GM12878 (cell line): Measurements from ENCODE around the gene SLC43A1. TPM values are rescaled to one million over a fixed set of nuclear protein-coding genes. Genes with fewer than 3 reads are reported as not detected.
A peak's percentile ranks its signal among the peaks of the same experiment; 100 is the strongest.

ENCODE experiments used
- ATAC-seq: fragments of 200-7000 bp; cut with Tn5 transposase; 3 replicates; pipeline ENCODE4 v1.9.1; 2020; ENCODE audit warnings: mild to moderate bottlenecking, moderate library complexity
- BruUV-seq: library from RNA; stranded (reverse); fragments of 400-500 nt; replicated peaks from 2 replicates; lab custom pipeline; 2021; lab: Mats Ljungman, UMichigan
- CTCF ChIA-PET: fragments of 300-600 bp; sonication (Branson Sonifier 250); formaldehyde crosslinking; extraction: SDS; loops from one replicate; lab custom pipeline; 2021; ENCODE audit warnings: inconsistent platforms; lab: Yijun Ruan, JAX
- POLR2A ChIA-PET: fragments of 350-600 bp; formaldehyde crosslinking; extraction: SDS; loops from one replicate; lab custom pipeline; 2021; ENCODE audit warnings: inconsistent platforms; lab: Charles Lee
- RAD21 ChIA-PET: fragments of 300-600 bp; sonication (Branson Sonifier 250); formaldehyde crosslinking; loops from one replicate; lab custom pipeline; 2023; ENCODE audit warnings: antibody characterized with exemption; ENCODE audit not compliant: unreplicated experiment; lab: Charles Lee
- SMC1A ChIA-PET: fragments of 300-600 bp; sonication (Branson Sonifier 250); formaldehyde crosslinking; loops from one replicate; lab custom pipeline; 2023; ENCODE audit not compliant: unreplicated experiment, uncharacterized antibody; lab: Charles Lee
- DNase-seq: peaks from one replicate; pipeline ENCODE4 v3.0.0-alpha.2; 2011; ENCODE audit warnings: low read depth, low spot score
- FAIRE-seq: peaks from 3 replicates; lab custom pipeline; 2011; peaks lifted over from hg19 to GRCh38; lab: Jason Lieb, UNC
- H2AFZ ChIP-seq: 2 replicates; pipeline ENCODE4 v1.6.0; 2011; ENCODE audit warnings: low read depth, low read length, control low read depth; ENCODE audit not compliant: control insufficient read depth
- H3K27ac ChIP-seq: 2 replicates; pipeline ENCODE4 v1.5.1; 2011; ENCODE audit warnings: control low read depth; ENCODE audit not compliant: control insufficient read depth, insufficient read depth
- H3K27me3 ChIP-seq, 2 experiments: replicated peaks in 1 of 2; 2 replicates each; pipeline versions ENCODE4 v1.6.0 to v1.6.1; 2011; ENCODE audit warnings: low read length in 1 of 2; ENCODE audit not compliant: control insufficient read depth in 2 of 2, insufficient read depth in 2 of 2
- H3K36me3 ChIP-seq, 2 experiments: 2 replicates each; pipeline ENCODE4 v1.5.1; 2011; ENCODE audit warnings: low read length in 1 of 2; ENCODE audit not compliant: control insufficient read depth in 2 of 2, insufficient read depth in 2 of 2
- H3K4me1 ChIP-seq: 2 replicates; pipeline ENCODE4 v1.6.1; 2011; ENCODE audit warnings: mild to moderate bottlenecking, low read length, moderate library complexity, mixed read lengths; ENCODE audit not compliant: control insufficient read depth, insufficient read depth
- H3K4me2 ChIP-seq: 2 replicates; pipeline ENCODE4 v1.6.0; 2011; ENCODE audit warnings: control low read depth; ENCODE audit not compliant: control insufficient read depth, insufficient read depth
- H3K4me3 ChIP-seq: fragments of 200-600 bp; sonication (generic); 2 replicates; pipeline ENCODE4 v1.5.1; 2016
- H3K79me2 ChIP-seq: 2 replicates; pipeline ENCODE4 v1.6.0; 2011; ENCODE audit warnings: low read length; ENCODE audit not compliant: control insufficient read depth, insufficient read depth
- H3K9ac ChIP-seq: 2 replicates; pipeline ENCODE4 v1.8.0; 2011; ENCODE audit warnings: low read length, control low read depth, mixed read lengths; ENCODE audit not compliant: control insufficient read depth, insufficient read depth
- H3K9me3 ChIP-seq: replicated peaks from 3 replicates; pipeline ENCODE4 v1.5.1; 2011; ENCODE audit warnings: mild to moderate bottlenecking, low read length; ENCODE audit not compliant: control insufficient read depth, insufficient read depth
- H4K20me1 ChIP-seq: 2 replicates; pipeline ENCODE4 v1.6.0; 2011; ENCODE audit not compliant: control insufficient read depth, insufficient read depth
- ATF3 ChIP-seq: IDR thresholded peaks from 2 replicates; pipeline ENCODE4 v1.6.1; 2011; ENCODE audit warnings: low read depth, mild to moderate bottlenecking, low read length, moderate library complexity, borderline replicate concordance; ENCODE audit errors: extremely low read depth
- BCL11A ChIP-seq: IDR thresholded peaks from 2 replicates; pipeline ENCODE4 v1.6.1; 2011; ENCODE audit warnings: low read depth, low read length
- BMI1 ChIP-seq: fragments of 450-650 bp; IDR thresholded peaks from 2 replicates; pipeline ENCODE4 v1.6.1; 2016; ENCODE audit warnings: mild to moderate bottlenecking, moderate library complexity, borderline replicate concordance
- BRCA1 ChIP-seq: IDR thresholded peaks from 2 replicates; pipeline ENCODE4 v1.6.1; 2011; ENCODE audit warnings: low read depth, low read length, improper control_type of control experiment
- CEBPB ChIP-seq, 2 experiments: fragments of 150-350 bp in 1 of 2; IDR thresholded peaks; 2 replicates each; pipeline ENCODE4 v1.6.1; 2012 to 2014; ENCODE audit warnings: low read depth in 2 of 2, low read length in 2 of 2, borderline replicate concordance in 1 of 2, inconsistent platforms in 1 of 2
- CTCF ChIP-seq, 3 experiments: IDR thresholded peaks in 2 of 3; conservative IDR thresholded peaks in 1 of 3; 2 replicates each; pipeline ENCODE4 v1.5.1; 2011; ENCODE audit warnings: low read depth in 3 of 3, low read length in 3 of 3, mild to moderate bottlenecking in 3 of 3, control low read depth in 2 of 3, moderate library complexity in 2 of 3, inconsistent platforms in 1 of 3, mixed read lengths in 1 of 3; ENCODE audit not compliant: control insufficient read depth in 2 of 3, insufficient read depth in 1 of 3; ENCODE audit errors: extremely low read depth in 1 of 3
- EZH2 ChIP-seq: IDR thresholded peaks from 2 replicates; pipeline ENCODE4 v1.6.1; 2012; ENCODE audit warnings: low read depth, mild to moderate bottlenecking, control low read depth, inconsistent platforms, low read length, borderline replicate concordance; ENCODE audit not compliant: control insufficient read depth
- IKZF1 ChIP-seq: fragments of 450-650 bp; conservative IDR thresholded peaks from 2 replicates; pipeline ENCODE4 v1.6.1; 2017; ENCODE audit warnings: antibody characterized with exemption, mild to moderate bottlenecking
- IKZF2 ChIP-seq, 2 experiments: fragments of 450-650 bp; IDR thresholded peaks; 2 replicates each; pipeline ENCODE4 v1.6.1; 2017; ENCODE audit warnings: mild to moderate bottlenecking in 2 of 2, moderate library complexity in 2 of 2
- IRF4 ChIP-seq: IDR thresholded peaks from 2 replicates; pipeline ENCODE4 v1.6.1; 2011; ENCODE audit warnings: low read depth, low read length
- KDM1A ChIP-seq: fragments of 200-600 bp; sonication (generic); IDR thresholded peaks from 2 replicates; pipeline ENCODE4 v1.6.1; 2016; ENCODE audit warnings: borderline replicate concordance
- MAX ChIP-seq: IDR thresholded peaks from 2 replicates; pipeline ENCODE4 v1.6.1; 2012; ENCODE audit warnings: low read depth, low read length, improper control_type of control experiment
- NR2C1 ChIP-seq: fragments of 450-650 bp; IDR thresholded peaks from 2 replicates; pipeline ENCODE4 v1.6.1; 2017; ENCODE audit warnings: antibody characterized with exemption, mild to moderate bottlenecking, moderate library complexity
- PML ChIP-seq: IDR thresholded peaks from 2 replicates; pipeline ENCODE4 v1.6.1; 2012; ENCODE audit warnings: low read length, inconsistent platforms
- RAD21 ChIP-seq: IDR thresholded peaks from 2 replicates; pipeline ENCODE4 v1.6.1; 2011; ENCODE audit warnings: mild to moderate bottlenecking, low read depth, low read length, moderate library complexity; ENCODE audit not compliant: insufficient read depth
- RAD51 ChIP-seq: fragments of 450-650 bp; IDR thresholded peaks from 2 replicates; pipeline ENCODE4 v1.6.1; 2016; ENCODE audit warnings: moderate library complexity, mild to moderate bottlenecking, inconsistent platforms
- SMC3 ChIP-seq: IDR thresholded peaks from 2 replicates; pipeline ENCODE4 v1.6.1; 2011; ENCODE audit warnings: low read length, improper control_type of control experiment, borderline replicate concordance
- SRF ChIP-seq, 2 experiments: IDR thresholded peaks; 2 replicates each; pipeline ENCODE4 v1.6.1; 2011; ENCODE audit warnings: low read depth in 2 of 2, low read length in 2 of 2, mild to moderate bottlenecking in 1 of 2, moderate library complexity in 1 of 2
- STAT1 ChIP-seq: fragments of 450-650 bp; conservative IDR thresholded peaks from 2 replicates; pipeline ENCODE4 v1.6.1; 2014; ENCODE audit warnings: antibody characterized with exemption, mild to moderate bottlenecking
- USF1 ChIP-seq: IDR thresholded peaks from 2 replicates; pipeline ENCODE4 v1.6.1; 2011; ENCODE audit warnings: borderline replicate concordance, low read depth, mild to moderate bottlenecking, moderate library complexity, mixed read lengths, low read length; ENCODE audit not compliant: insufficient read depth; ENCODE audit errors: extremely low read length
- YY1 ChIP-seq: IDR thresholded peaks from 2 replicates; pipeline ENCODE4 v1.6.1; 2011; ENCODE audit warnings: low read depth, mild to moderate bottlenecking, low read length
- WGBS: methylation state at CpG from one replicate; pipeline ENCODE4 v1.1.6; 2016; ENCODE audit warnings: low lambda C conversion rate; ENCODE audit not compliant: insufficient replicate concordance, insufficient coverage; ENCODE audit errors: missing lambda C conversion rate; 5-methylcytosine and 5-hydroxymethylcytosine counted together
- in situ Hi-C: fragments of 300-500 bp; cut with MboI; formaldehyde crosslinking; loops from 9 replicates; pipeline ENCODE4 v1.14.3; 2018; ENCODE audit warnings: mixed read lengths
- intact Hi-C: fragments of 100-400 bp; cut with micrococcal nuclease; formaldehyde crosslinking; loops from one replicate; pipeline ENCODE4 v1.14.2; 2022; ENCODE audit not compliant: unreplicated experiment
- polyA plus RNA-seq, 11 experiments: library from polyadenylated mRNA; depleted of rRNA in 4 of 11; unstranded in 6 of 11; stranded (reverse) in 5 of 11; fragments of >200 nt; fragmentation: Nextera tagmentation in 4 of 11; fragmentation: Illumina TruSeq in 1 of 11; extraction: Ambion mirVana in 4 of 11; extraction: Trizol in 1 of 11; gene quantifications; 1 replicate in 1 of 11; 2 replicates in 10 of 11; pipeline versions ENCODE4 v1.2.1 to v1.2.3, GENCODE V29; 2011 to 2016; ENCODE audit warnings: inconsistent platforms in 2 of 11, missing spikeins in 2 of 11, low read depth in 1 of 11
- total RNA-seq, 4 experiments: library from RNA; depleted of rRNA in 3 of 4; stranded (reverse); fragments of >200 nt in 3 of 4; fragmentation: Illumina TruSeq in 1 of 4; extraction: Trizol in 1 of 4; gene quantifications; 2 replicates each; pipeline versions ENCODE4 v1.2.1 to v1.2.3, GENCODE V29; 2013 to 2021

SLC43A1 gene
- total and polyA plus RNA-seq, 10 of the 15 experiments (the other 5 are each of a cell fraction or from before 2014, with no cell fraction given) = 1.0 to 17.8 (median 12.6) TPM

- Histone ChIP-seq H2AFZ (no peak overlapping the region), H3K9me3 (no peaks in the 10 kb centered on the region), H3K9ac (no peak overlapping the region), H3K4me3 (no peak overlapping the region), H3K36me3 (peaks cover 0 to 10% of the 10 kb centered on the region in 2 experiments; a peak in 3 of 4 replicates), H3K4me1 (peaks cover 16% of the 10 kb centered on the region), H3K79me2 (peaks cover 22% of the 10 kb centered on the region), H3K4me2 (no peak overlapping the region), H3K27ac (no peak overlapping the region), H3K27me3 (no peaks in the 10 kb centered on the region), H4K20me1 (no peaks in the 10 kb centered on the region)
- 18% methylated on average over 7 of the region's 7 CpGs for WGBS
- FAIRE-seq (peak; percentile 38), DNase-seq (no peak), ATAC-seq (peak; percentile 48)
- SMC1A ChIA-PET = interaction anchor here (0.7 to 8.1 kb wide), 21 partner anchors 11 to 184 kb away, joined by 3 to 130 read pairs (median 5); partner anchors contain the start of genes RTN4RL2, SLC43A1 and SLC43A3
- intact Hi-C loops (loop anchor here (1.0 kb wide), 4 partner anchors 34 to 182 kb away; partner anchors contain the start of gene UBE2L6), in situ Hi-C loops (loop anchor here (5.0 kb wide), 1 partner anchor 35 kb away; no protein-coding TSS in a partner anchor)
- RAD21 ChIA-PET = interaction anchor here (0.6 to 9.0 kb wide), 16 partner anchors 11 to 181 kb away, joined by 3 to 133 read pairs (median 4); partner anchors contain the start of genes SLC43A3 and UBE2L6
- POLR2A ChIA-PET = interaction anchor here (0.6 to 3.2 kb wide), 4 partner anchors 10 to 118 kb away, joined by 3 to 15 read pairs (median 4); no protein-coding TSS in a partner anchor
- no TSS peak for BruUV-seq
- CTCF ChIA-PET = interaction anchor here (0.6 to 9.7 kb wide), 37 partner anchors 10 to 1526 kb away, joined by 3 to 396 read pairs (median 4); partner anchors contain the start of genes RTN4RL2, SLC43A1, SLC43A3 and SMTNL1
- TF ChIP-seq RAD21 (peak; percentile 92), RAD51 (no peak), YY1 (peak; percentile 39; the same call in 1 of the 2 replicates), IKZF2 (IDR thresholded peaks at IDR 0.05) (no peak), CTCF (IDR thresholded peaks at IDR 0.05 in 2 of 3, conservative IDR thresholded peaks at IDR 0.05 in 1 of 3; ENCODE audit: control insufficient read depth in 2 of 3, extremely low read depth in 1 of 3, insufficient read depth in 1 of 3, low read depth in 3 of 3, low read length in 3 of 3) (peak; percentile 90 to 96 (median 92)), NR2C1 (no peak), ATF3 (no peak), IRF4 (no peak), STAT1 (no peak), BMI1 (no peak), CEBPB (IDR thresholded peaks at IDR 0.05; ENCODE audit: borderline replicate concordance in 1 of 2, low read depth in 2 of 2, low read length in 2 of 2) (no peak), BCL11A (no peak), KDM1A (no peak), SMC3 (peak; percentile 84), EZH2 (no peak), IKZF1 (no peak), PML (no peak), SRF (IDR thresholded peaks at IDR 0.05; ENCODE audit: low read depth in 2 of 2, low read length in 2 of 2) (no peak), BRCA1 (no peak), USF1 (no peak), MAX (no peak)
Observed at GRCh38 chr11:57527056-57527631, 11.6 kb upstream of the SLC43A1 start.
